ENCODE measurements around the gene OR5T3. TPM values are rescaled to one million over a fixed set of nuclear protein-coding genes. Genes with fewer than 3 reads are reported as not detected.

Gene OR5T3
- polyA plus RNA-seq, 3 donors = not detected

DNA sequence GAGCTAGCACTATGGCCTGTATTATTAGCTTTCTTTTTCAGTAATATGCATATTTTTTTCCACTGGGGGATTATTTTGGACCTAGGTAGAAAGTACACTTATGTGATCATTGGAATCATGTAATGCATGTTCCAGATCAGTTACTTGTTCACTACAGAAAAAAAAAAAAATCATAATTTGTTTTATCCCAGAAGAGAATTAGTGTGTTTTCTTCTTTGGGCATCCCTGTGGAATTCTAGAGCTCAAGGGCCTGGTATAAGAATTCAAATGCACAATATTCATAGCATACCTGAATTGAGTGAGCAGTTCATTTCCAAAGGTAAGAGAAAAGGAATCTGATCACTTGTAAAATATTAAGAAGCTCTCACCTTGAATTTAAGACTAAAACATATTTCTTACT, 21.8 kb downstream of the OR5T3 start, which contains the start of gene OR5T1:
Gene OR5T1, plus strand, starts transcription at position 301 of the 400 bp plus-strand sequence. CDS start 1,485 bp downstream, outside the sequence.
- H3K36me3 ChIP-seq (replicated peaks in 1 of 2; ENCODE audit: control insufficient read depth in 1 of 2, insufficient read depth in 2 of 2, low read length in 2 of 2) = no peaks in the 10 kb centered on the region
- no peak for DNase-seq
- no peaks in the 10 kb centered on the region for H3K27me3 ChIP-seq (ENCODE audit: control insufficient read depth in 2 of 2, insufficient read depth in 2 of 2, low read length in 2 of 2)
- no peak within 1 kb of the TSS for H3K4me3 Mint-ChIP-seq
- H3K9me3 ChIP-seq (replicated peaks in 1 of 2; ENCODE audit: control insufficient read depth in 1 of 2, insufficient read depth in 1 of 2, low read length in 2 of 2) = peaks cover 5 to 13% of the 10 kb centered on the region in 2 donors
- no peak within 1 kb of the TSS for H3K9ac ChIP-seq (ENCODE audit: insufficient read depth, low read length, poor library complexity, severe bottlenecking)
- no peaks in the 10 kb centered on the region for H3K4me1 Mint-ChIP-seq
- H2AFZ ChIP-seq (ENCODE audit: insufficient read depth, low read depth, low read length, poor library complexity, severe bottlenecking) = no peak within 1 kb of the TSS
- H3K4me3 ChIP-seq (replicated peaks in 1 of 3; ENCODE audit: low read depth in 2 of 3, low read length in 3 of 3) = no peak within 1 kb of the TSS
- peaks cover 0 to 13% (median 5%) of the 10 kb centered on the region in 7 donors for H3K9me3 Mint-ChIP-seq
- no peaks in the 10 kb centered on the region for H3K36me3 Mint-ChIP-seq
- intact Hi-C loops (cut with micrococcal nuclease) = no loop called here
- TF ChIP-seq, protein P1, sequence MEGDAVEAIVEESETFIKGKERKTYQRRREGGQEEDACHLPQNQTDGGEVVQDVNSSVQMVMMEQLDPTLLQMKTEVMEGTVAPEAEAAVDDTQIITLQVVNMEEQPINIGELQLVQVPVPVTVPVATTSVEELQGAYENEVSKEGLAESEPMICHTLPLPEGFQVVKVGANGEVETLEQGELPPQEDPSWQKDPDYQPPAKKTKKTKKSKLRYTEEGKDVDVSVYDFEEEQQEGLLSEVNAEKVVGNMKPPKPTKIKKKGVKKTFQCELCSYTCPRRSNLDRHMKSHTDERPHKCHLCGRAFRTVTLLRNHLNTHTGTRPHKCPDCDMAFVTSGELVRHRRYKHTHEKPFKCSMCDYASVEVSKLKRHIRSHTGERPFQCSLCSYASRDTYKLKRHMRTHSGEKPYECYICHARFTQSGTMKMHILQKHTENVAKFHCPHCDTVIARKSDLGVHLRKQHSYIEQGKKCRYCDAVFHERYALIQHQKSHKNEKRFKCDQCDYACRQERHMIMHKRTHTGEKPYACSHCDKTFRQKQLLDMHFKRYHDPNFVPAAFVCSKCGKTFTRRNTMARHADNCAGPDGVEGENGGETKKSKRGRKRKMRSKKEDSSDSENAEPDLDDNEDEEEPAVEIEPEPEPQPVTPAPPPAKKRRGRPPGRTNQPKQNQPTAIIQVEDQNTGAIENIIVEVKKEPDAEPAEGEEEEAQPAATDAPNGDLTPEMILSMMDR (IDR thresholded peaks at IDR 0.05) = no peak
- no peaks in the 10 kb centered on the region for H3K4me1 ChIP-seq (ENCODE audit: control insufficient read depth in 1 of 2, insufficient read depth in 2 of 2, low read length in 2 of 2)
- H4K20me1 ChIP-seq (ENCODE audit: insufficient read depth, low read length) = no peaks in the 10 kb centered on the region
- H3K4me2 ChIP-seq (replicated peaks; ENCODE audit: extremely low read depth, low read length, poor library complexity, severe bottlenecking) = no peak within 1 kb of the TSS
- H3K27ac ChIP-seq (ENCODE audit: low read depth in 1 of 2, low read length in 2 of 2) = no peak within 1 kb of the TSS
- no peak within 1 kb of the TSS for H3K27ac Mint-ChIP-seq
- H3K27me3 Mint-ChIP-seq (ENCODE audit: low read depth in 3 of 3) = no peaks in the 10 kb centered on the region
- no peaks in the 10 kb centered on the region for H3K79me2 ChIP-seq (ENCODE audit: insufficient read depth, low read length)

DNA sequence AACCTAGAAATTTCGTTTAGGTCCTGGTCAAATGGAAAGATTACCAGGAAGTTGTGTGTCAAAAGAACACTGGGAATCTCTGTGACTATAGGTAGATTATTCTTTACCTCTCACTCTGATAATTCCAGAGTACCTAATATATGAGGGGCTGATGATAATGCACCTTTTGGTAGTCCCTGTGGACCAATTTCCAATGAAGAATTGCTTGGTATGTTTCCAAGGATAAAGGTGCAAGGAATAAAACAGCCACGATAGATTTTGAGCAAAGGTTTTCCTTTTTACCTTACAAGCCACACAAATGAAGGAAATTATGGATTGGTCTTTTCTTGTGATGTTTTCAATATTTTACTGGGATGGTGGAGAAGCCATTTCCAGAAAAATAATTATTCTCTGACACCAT, 40.1 kb downstream of the OR5T3 start, which contains the start of gene OR8H1:
Gene OR8H1, minus strand, starts transcription at position 101 of the 400 bp plus-strand sequence. CDS start 1,192 bp downstream, outside the sequence.
- intact Hi-C loops (cut with micrococcal nuclease) = no loop called here

More for the DNA sequence above, 40.1 kb downstream of the OR5T3 start, which contains the start of gene OR8H1:
- H3K4me1 ChIP-seq (ENCODE audit: control insufficient read depth in 1 of 2, insufficient read depth in 2 of 2, low read length in 2 of 2) = no peaks in the 10 kb centered on the region
- H3K4me3 ChIP-seq (replicated peaks in 1 of 3; ENCODE audit: low read depth in 2 of 3, low read length in 3 of 3) = no peak within 1 kb of the TSS
- Mint-ChIP-seq H3K4me1 (no peaks in the 10 kb centered on the region), H3K27ac (peak within 1 kb of the TSS in 1 of 7 donors; percentile 41), H3K36me3 (no peaks in the 10 kb centered on the region), H3K27me3 (ENCODE audit: low read depth in 3 of 3) (no peaks in the 10 kb centered on the region), H3K9me3 (peaks cover 0 to 8% (median 0%) of the 10 kb centered on the region in 7 donors), H3K4me3 (no peak within 1 kb of the TSS)
- no peaks in the 10 kb centered on the region for H3K27me3 ChIP-seq (ENCODE audit: control insufficient read depth in 2 of 2, insufficient read depth in 2 of 2, low read length in 2 of 2)
- TF ChIP-seq, protein P1 (IDR thresholded peaks at IDR 0.05) = no peak
- H3K9me3 ChIP-seq (replicated peaks in 1 of 2; ENCODE audit: control insufficient read depth in 1 of 2, insufficient read depth in 1 of 2, low read length in 2 of 2) = peaks cover 4 to 12% of the 10 kb centered on the region in 2 donors
- H3K4me2 ChIP-seq (replicated peaks; ENCODE audit: extremely low read depth, low read length, poor library complexity, severe bottlenecking) = no peak within 1 kb of the TSS
- H4K20me1 ChIP-seq (ENCODE audit: insufficient read depth, low read length) = no peaks in the 10 kb centered on the region
- no peaks in the 10 kb centered on the region for H3K79me2 ChIP-seq (ENCODE audit: insufficient read depth, low read length)
- no peak within 1 kb of the TSS for H2AFZ ChIP-seq (ENCODE audit: insufficient read depth, low read depth, low read length, poor library complexity, severe bottlenecking)
- no peak within 1 kb of the TSS for H3K27ac ChIP-seq (ENCODE audit: low read depth in 1 of 2, low read length in 2 of 2)
- DNase-seq = no peak
- no CpG with 5 or more reads among the region's 2 CpGs for WGBS (ENCODE audit: insufficient coverage)
- no peaks in the 10 kb centered on the region for H3K36me3 ChIP-seq (replicated peaks in 1 of 2; ENCODE audit: control insufficient read depth in 1 of 2, insufficient read depth in 2 of 2, low read length in 2 of 2)
- no peak within 1 kb of the TSS for H3K9ac ChIP-seq (ENCODE audit: insufficient read depth, low read length, poor library complexity, severe bottlenecking)

All from CD14-positive monocyte (primary cell).